Liver (tissue), 9 donors: ENCODE results near the gene UBE2C. TPM values are rescaled to one million over a fixed set of nuclear protein-coding genes. Genes with fewer than 3 reads are reported as not detected.

ENCODE experiments used
- DNase-seq: peaks from one replicate; pipeline ENCODE4 v3.0.0-alpha.2; 2017; ENCODE audit warnings: low spot score
- H3K27ac ChIP-seq, 2 donors: one replicate each; pipeline ENCODE4 v1.7.0; 2013; ENCODE audit warnings: inconsistent platforms in 2 of 2, low read length in 2 of 2, control low read depth in 1 of 2, low read depth in 1 of 2, mild to moderate bottlenecking in 1 of 2
- H3K27me3 ChIP-seq, 4 donors: one replicate each; pipeline versions ENCODE4 v1.6.1 to v1.7.0; 2013; ENCODE audit warnings: low read length in 3 of 4, inconsistent platforms in 1 of 4, mild to moderate bottlenecking in 1 of 4, moderate library complexity in 1 of 4; ENCODE audit not compliant: control insufficient read depth in 4 of 4, insufficient read depth in 4 of 4
- H3K36me3 ChIP-seq, 4 donors: one replicate each; pipeline versions ENCODE4 v1.6.1 to v1.7.0; 2013; ENCODE audit warnings: low read length in 3 of 4, mild to moderate bottlenecking in 3 of 4, low read depth in 1 of 4, moderate library complexity in 1 of 4; ENCODE audit not compliant: control insufficient read depth in 4 of 4, insufficient read depth in 3 of 4
- H3K4me1 ChIP-seq, 4 donors: one replicate each; pipeline versions ENCODE4 v1.6.1 to v1.7.0; 2013; ENCODE audit warnings: low read length in 3 of 4, mild to moderate bottlenecking in 3 of 4, moderate library complexity in 1 of 4; ENCODE audit not compliant: control insufficient read depth in 4 of 4, insufficient read depth in 4 of 4
- H3K4me3 ChIP-seq, 3 donors: one replicate each; pipeline versions ENCODE4 v1.6.1 to v1.7.0; 2013; ENCODE audit warnings: low read length in 3 of 3, control low read depth in 1 of 3, low read depth in 1 of 3, mild to moderate bottlenecking in 1 of 3
- H3K9ac ChIP-seq, 2 donors: one replicate each; pipeline ENCODE4 v1.7.0; 2013; ENCODE audit warnings: low read length in 2 of 2, mild to moderate bottlenecking in 2 of 2, moderate library complexity in 2 of 2, control low read depth in 1 of 2, low read depth in 1 of 2
- H3K9me3 ChIP-seq, 4 donors: one replicate each; pipeline versions ENCODE4 v1.6.1 to v1.7.0; 2013; ENCODE audit warnings: low read length in 3 of 4; ENCODE audit not compliant: control insufficient read depth in 4 of 4
- ATF3 ChIP-seq: IDR thresholded peaks from 2 replicates; pipeline ENCODE4 v1.6.1; 2016; ENCODE audit warnings: antibody characterized with exemption
- CTCF ChIP-seq: fragments of 150-350 bp; IDR thresholded peaks from 2 replicates; pipeline ENCODE4 v1.5.1; 2017; ENCODE audit warnings: improper control_type of control experiment, low read depth, low read length; ENCODE audit not compliant: missing input control
- EGR1 ChIP-seq, 2 donors: IDR thresholded peaks; 2 replicates each; pipeline ENCODE4 v1.6.1; 2016 to 2018; ENCODE audit warnings: antibody characterized with exemption in 2 of 2, low read depth in 2 of 2
- FOXA1 ChIP-seq: IDR thresholded peaks from 2 replicates; pipeline ENCODE4 v1.6.1; 2016; ENCODE audit warnings: antibody characterized with exemption
- FOXA2 ChIP-seq: IDR thresholded peaks from 2 replicates; pipeline ENCODE4 v1.6.1; 2016; ENCODE audit warnings: antibody characterized with exemption
- GABPA ChIP-seq, 2 donors: IDR thresholded peaks in 1 of 2; conservative IDR thresholded peaks in 1 of 2; 2 replicates each; pipeline ENCODE4 v1.6.1; 2016; ENCODE audit warnings: antibody characterized with exemption in 2 of 2, mild to moderate bottlenecking in 1 of 2, moderate library complexity in 1 of 2
- HNF4A ChIP-seq, 2 donors: conservative IDR thresholded peaks; 2 replicates each; pipeline ENCODE4 v1.6.1; 2016; ENCODE audit warnings: antibody characterized with exemption in 2 of 2, mild to moderate bottlenecking in 2 of 2
- HNF4G ChIP-seq: IDR thresholded peaks from 2 replicates; pipeline ENCODE4 v1.6.1; 2016; ENCODE audit warnings: antibody characterized with exemption
- JUND ChIP-seq, 2 donors: IDR thresholded peaks; 2 replicates each; pipeline ENCODE4 v1.6.1; 2016; ENCODE audit warnings: antibody characterized with exemption in 2 of 2
- MAX ChIP-seq: IDR thresholded peaks from 2 replicates; pipeline ENCODE4 v1.6.1; 2016; ENCODE audit warnings: antibody characterized with exemption
- NR2F2 ChIP-seq: IDR thresholded peaks from 2 replicates; pipeline ENCODE4 v1.6.1; 2016; ENCODE audit warnings: antibody characterized with exemption
- RAD21 ChIP-seq, 2 donors: IDR thresholded peaks; 2 replicates each; pipeline ENCODE4 v1.6.1; 2016; ENCODE audit warnings: antibody characterized with exemption in 2 of 2, mild to moderate bottlenecking in 2 of 2
- RXRA ChIP-seq, 2 donors: IDR thresholded peaks; 2 replicates each; pipeline ENCODE4 v1.6.1; 2017 to 2018; ENCODE audit warnings: antibody characterized with exemption in 2 of 2, mild to moderate bottlenecking in 1 of 2
- SP1 ChIP-seq: IDR thresholded peaks from 2 replicates; pipeline ENCODE4 v1.6.1; 2018; ENCODE audit warnings: antibody characterized with exemption, mild to moderate bottlenecking
- TAF1 ChIP-seq: conservative IDR thresholded peaks from 2 replicates; pipeline ENCODE4 v1.6.1; 2016; ENCODE audit warnings: antibody characterized with exemption, mild to moderate bottlenecking
- YY1 ChIP-seq: IDR thresholded peaks from 2 replicates; pipeline ENCODE4 v1.6.1; 2016; ENCODE audit warnings: antibody characterized with exemption, mild to moderate bottlenecking
- whole genome bisulfite sequencing: extraction: QIAGEN DNeasy Blood & Tissue Kit; methylation state at CpG from one replicate; pipeline ENCODE4 v1.1.7; 2013; 5-methylcytosine and 5-hydroxymethylcytosine counted together
- polyA plus RNA-seq, 2 donors: library from polyadenylated mRNA; stranded (reverse) in 1 of 2; unstranded in 1 of 2; fragments of 200-250 nt in 1 of 2; fragments of >200 nt in 1 of 2; fragmentation: Nextera tagmentation in 1 of 2; extraction: Ambion mirVana in 1 of 2; gene quantifications; one replicate each; pipeline versions ENCODE4 v1.2.1 to v1.2.3, GENCODE V29; 2013 to 2015
- total RNA-seq, 2 donors: library from RNA; depleted of rRNA; stranded (reverse); fragments of >200 nt; gene quantifications; one replicate each; pipeline ENCODE4 v1.2.3, GENCODE V29; 2014
- TF ChIP-seq, protein P1 (sequence below): IDR thresholded peaks from 2 replicates; pipeline ENCODE4 v1.6.1; 2016; ENCODE audit warnings: antibody characterized with exemption, mild to moderate bottlenecking
- TF ChIP-seq, protein P2 (sequence below): IDR thresholded peaks from 2 replicates; pipeline ENCODE4 v1.6.1; 2016; ENCODE audit warnings: antibody characterized with exemption
- donor health status: healthy.
- donor health status: healthy.
- donor health status: healthy.
- donor health status: healthy.
- donor health status: healthy.

UBE2C gene
- total and polyA plus RNA-seq, 4 donors = 2.7 to 27.6 (median 8.1) TPM; not detected in 1

- peaks cover 0 to 7% (median 4%) of the 10 kb centered on the region in 4 donors for H3K4me1 ChIP-seq
- no peak for DNase-seq
- H3K9ac ChIP-seq = no peak overlapping the region
- no peaks in the 10 kb centered on the region for H3K27me3 ChIP-seq
- TF ChIP-seq EGR1 (IDR thresholded peaks at IDR 0.05; ENCODE audit: low read depth in 2 of 2) = no peak
- TF ChIP-seq JUND (IDR thresholded peaks at IDR 0.05) = no peak
- TF ChIP-seq YY1 = no peak
- no peak for TF ChIP-seq GABPA (IDR thresholded peaks at IDR 0.05 in 1 of 2, conservative IDR thresholded peaks at IDR 0.05 in 1 of 2)
- no peak for TF ChIP-seq ATF3
- no peak for TF ChIP-seq NR2F2
- TF ChIP-seq, protein P1, sequence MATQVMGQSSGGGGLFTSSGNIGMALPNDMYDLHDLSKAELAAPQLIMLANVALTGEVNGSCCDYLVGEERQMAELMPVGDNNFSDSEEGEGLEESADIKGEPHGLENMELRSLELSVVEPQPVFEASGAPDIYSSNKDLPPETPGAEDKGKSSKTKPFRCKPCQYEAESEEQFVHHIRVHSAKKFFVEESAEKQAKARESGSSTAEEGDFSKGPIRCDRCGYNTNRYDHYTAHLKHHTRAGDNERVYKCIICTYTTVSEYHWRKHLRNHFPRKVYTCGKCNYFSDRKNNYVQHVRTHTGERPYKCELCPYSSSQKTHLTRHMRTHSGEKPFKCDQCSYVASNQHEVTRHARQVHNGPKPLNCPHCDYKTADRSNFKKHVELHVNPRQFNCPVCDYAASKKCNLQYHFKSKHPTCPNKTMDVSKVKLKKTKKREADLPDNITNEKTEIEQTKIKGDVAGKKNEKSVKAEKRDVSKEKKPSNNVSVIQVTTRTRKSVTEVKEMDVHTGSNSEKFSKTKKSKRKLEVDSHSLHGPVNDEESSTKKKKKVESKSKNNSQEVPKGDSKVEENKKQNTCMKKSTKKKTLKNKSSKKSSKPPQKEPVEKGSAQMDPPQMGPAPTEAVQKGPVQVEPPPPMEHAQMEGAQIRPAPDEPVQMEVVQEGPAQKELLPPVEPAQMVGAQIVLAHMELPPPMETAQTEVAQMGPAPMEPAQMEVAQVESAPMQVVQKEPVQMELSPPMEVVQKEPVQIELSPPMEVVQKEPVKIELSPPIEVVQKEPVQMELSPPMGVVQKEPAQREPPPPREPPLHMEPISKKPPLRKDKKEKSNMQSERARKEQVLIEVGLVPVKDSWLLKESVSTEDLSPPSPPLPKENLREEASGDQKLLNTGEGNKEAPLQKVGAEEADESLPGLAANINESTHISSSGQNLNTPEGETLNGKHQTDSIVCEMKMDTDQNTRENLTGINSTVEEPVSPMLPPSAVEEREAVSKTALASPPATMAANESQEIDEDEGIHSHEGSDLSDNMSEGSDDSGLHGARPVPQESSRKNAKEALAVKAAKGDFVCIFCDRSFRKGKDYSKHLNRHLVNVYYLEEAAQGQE = no peak
- TF ChIP-seq RAD21 (IDR thresholded peaks at IDR 0.05) = no peak
- TF ChIP-seq, protein P2, sequence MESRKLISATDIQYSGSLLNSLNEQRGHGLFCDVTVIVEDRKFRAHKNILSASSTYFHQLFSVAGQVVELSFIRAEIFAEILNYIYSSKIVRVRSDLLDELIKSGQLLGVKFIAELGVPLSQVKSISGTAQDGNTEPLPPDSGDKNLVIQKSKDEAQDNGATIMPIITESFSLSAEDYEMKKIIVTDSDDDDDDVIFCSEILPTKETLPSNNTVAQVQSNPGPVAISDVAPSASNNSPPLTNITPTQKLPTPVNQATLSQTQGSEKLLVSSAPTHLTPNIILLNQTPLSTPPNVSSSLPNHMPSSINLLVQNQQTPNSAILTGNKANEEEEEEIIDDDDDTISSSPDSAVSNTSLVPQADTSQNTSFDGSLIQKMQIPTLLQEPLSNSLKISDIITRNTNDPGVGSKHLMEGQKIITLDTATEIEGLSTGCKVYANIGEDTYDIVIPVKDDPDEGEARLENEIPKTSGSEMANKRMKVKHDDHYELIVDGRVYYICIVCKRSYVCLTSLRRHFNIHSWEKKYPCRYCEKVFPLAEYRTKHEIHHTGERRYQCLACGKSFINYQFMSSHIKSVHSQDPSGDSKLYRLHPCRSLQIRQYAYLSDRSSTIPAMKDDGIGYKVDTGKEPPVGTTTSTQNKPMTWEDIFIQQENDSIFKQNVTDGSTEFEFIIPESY = no peak
- no peak for TF ChIP-seq FOXA2
- TF ChIP-seq TAF1 = no peak
- no peak for TF ChIP-seq FOXA1
- no peak for TF ChIP-seq MAX
- TF ChIP-seq SP1 = no peak
- no peak for TF ChIP-seq CTCF
- no peak for TF ChIP-seq RXRA (IDR thresholded peaks at IDR 0.05)
- no peak for TF ChIP-seq HNF4A (conservative IDR thresholded peaks at IDR 0.05)
- no peak for TF ChIP-seq HNF4G
- no peak overlapping the region for H3K27ac ChIP-seq
- no peaks in the 10 kb centered on the region for H3K9me3 ChIP-seq
- 62% methylated on average over 3 of the region's 3 CpGs for WGBS
- H3K36me3 ChIP-seq = no peaks in the 10 kb centered on the region
- no peak overlapping the region for H3K4me3 ChIP-seq
Observed at GRCh38 chr20:45772693-45773092, 39.8 kb upstream of the UBE2C start.
